Activated gamma-delta T cell treated with Interleukin-2 at 50 U/mL for 16 hours (primary cell): ENCODE data around the gene SAMMSON.

ENCODE experiments used
- DNase-seq: peaks from one replicate; pipeline ENCODE4 v3.0.0-alpha.2; 2020

Gene SAMMSON

DNA sequence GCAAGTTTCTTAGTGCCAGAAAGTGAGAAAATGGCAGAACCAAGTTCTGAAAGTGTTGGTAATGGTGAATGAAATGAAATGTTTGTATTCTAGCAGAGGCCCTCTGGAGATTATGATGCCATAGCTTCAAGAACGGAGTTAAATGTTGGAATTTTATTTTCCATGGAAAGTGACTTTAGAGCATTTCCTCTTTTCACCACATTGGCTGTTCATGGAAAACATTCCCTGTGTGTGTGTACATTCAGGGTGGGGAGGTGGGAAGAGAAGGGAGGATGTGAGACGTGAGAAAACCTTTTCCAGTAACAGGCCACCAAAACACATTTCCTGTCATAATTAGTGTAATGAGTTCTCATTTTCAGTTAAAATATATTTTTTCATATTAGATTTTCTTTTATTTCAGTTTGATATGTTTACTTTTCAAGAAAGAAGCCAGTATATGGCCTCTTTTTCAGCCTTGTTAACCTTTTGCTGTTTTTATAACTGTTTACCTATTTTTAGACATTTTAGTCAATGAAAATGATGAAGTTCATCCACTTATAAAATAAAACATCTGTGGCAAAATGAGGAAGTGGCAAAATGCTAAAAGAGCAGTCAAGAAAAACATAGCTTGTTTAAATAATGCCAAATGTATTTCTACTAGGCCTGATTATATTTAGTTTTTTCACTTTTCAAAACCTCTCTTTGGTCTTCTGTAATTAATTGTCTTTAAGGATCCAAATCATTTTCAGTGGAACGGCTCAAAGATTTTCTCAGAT lies 21.6 kb downstream of the SAMMSON start:
- no peak for DNase-seq

GRCh38 chr3:70028361-70028760 lies 28.8 kb downstream of the SAMMSON start:
- no peak for DNase-seq

DNA sequence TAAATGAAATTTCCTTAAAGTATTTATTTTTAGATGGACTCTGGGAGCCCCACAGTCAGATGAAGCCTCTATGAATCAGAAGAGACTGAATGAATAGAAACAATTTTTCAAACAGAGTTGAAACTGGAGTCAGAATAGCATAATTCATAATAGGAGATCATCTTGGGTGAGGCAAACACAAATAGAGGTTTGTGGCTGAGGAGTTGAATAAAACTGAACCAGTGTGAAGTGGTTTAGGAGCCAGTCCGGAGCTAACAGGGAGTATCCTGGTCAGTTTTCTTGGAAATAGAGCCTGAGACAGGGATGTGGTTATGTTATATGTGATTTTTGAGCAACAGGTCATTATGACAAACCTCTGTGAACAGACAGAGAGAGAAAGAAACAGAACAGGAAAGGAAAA lies 39.2 kb downstream of the SAMMSON start:
- DNase-seq = no peak

- no peak for DNase-seq
These were observed 40.9 kb downstream of the SAMMSON start for GRCh38 chr3:70040386-70040785.

DNA sequence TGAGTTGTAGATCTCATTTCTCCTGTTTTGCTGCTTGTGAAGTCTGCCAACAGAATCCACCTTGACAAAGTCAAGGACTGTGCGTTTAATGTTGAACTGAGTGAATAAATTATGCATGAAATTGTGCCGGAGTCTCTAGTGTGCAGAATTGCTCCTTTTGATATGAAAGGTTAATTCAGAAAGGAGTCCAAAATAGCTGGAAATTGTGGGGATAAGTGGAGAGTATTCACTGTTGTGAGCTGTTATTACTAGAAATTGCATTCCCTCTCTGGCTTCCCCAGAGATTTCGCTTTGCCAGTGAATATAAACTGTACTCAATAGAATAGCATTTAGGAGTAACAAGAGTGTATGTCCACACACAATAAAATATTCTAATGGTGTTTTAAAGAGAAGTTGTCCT lies 43.1 kb downstream of the SAMMSON start:
- DNase-seq = no peak

GRCh38 chr3:70049761-70050160 lies 50.2 kb downstream of the SAMMSON start:
- DNase-seq = no peak

- DNase-seq = no peak
These were observed 53.8 kb downstream of the SAMMSON start for GRCh38 chr3:70053293-70053692.

DNA sequence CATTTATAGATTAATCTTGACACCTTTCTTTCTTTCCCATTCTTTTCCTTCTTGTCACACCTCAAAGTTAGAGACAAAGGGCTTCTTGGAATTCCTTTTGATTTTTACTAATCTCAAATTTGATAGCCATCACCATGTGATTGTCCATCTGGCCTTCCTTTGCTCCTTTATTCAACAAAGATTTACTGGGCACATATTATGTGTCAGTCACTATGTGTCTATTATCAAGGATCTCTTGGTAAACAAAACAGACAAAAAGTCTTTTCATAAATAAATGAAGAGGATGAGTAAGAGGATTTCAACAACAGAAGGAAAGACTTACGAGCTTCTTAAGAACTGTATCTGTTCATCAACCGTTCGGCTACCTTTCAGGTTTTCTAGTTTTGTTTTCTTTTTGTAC lies 56.5 kb downstream of the SAMMSON start:
- DNase-seq = no peak

DNA sequence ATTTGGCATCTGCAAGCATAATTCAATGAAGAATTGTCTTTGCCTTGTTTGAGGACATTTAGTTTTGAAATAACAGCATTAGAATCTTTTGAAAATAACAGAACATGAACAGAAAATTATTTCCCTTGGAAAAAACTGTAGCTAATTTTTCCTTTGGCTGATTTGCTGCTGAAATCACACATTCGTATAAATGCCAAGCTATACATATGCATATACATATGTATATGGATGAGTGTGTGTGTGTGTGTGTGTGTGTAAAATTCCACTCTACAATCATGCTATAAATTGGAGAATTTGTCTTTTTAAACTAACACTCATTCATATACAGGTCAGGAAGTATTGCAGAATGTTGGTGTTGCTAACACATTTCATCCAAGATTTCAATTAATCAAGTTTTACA lies 57.9 kb downstream of the SAMMSON start:
- no peak for DNase-seq

GRCh38 chr3:70061096-70061495 lies 61.6 kb downstream of the SAMMSON start:
- no peak for DNase-seq

GRCh38 chr3:70064194-70064779 lies 64.8 kb downstream of the SAMMSON start:
- no peak for DNase-seq

DNA sequence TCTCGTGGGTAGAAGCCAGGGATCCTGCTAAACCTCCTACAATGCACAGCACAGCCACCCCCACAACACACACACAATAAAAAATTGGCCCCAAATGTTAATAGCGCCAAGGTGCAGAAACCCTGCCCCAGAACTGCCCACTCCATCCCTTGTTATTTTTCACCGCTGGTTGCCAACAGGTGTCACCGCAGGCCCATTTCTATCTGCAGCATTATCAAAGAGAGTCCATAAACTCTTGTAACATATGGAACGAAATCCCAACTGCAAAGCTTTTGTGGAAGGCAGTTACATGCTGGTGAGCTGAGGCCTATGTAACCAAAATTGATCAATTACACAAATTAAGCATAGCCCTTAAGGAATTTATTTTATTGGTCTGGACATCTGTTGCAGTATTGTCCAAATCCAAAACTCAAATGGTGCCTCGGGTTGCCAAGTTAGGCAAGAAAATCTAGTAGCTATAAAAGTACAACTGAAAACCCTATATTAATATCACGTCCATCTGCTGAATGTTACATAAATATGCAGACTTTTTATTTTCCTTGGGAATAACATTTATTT lies 66.2 kb downstream of the SAMMSON start:
- no peak for DNase-seq

DNA sequence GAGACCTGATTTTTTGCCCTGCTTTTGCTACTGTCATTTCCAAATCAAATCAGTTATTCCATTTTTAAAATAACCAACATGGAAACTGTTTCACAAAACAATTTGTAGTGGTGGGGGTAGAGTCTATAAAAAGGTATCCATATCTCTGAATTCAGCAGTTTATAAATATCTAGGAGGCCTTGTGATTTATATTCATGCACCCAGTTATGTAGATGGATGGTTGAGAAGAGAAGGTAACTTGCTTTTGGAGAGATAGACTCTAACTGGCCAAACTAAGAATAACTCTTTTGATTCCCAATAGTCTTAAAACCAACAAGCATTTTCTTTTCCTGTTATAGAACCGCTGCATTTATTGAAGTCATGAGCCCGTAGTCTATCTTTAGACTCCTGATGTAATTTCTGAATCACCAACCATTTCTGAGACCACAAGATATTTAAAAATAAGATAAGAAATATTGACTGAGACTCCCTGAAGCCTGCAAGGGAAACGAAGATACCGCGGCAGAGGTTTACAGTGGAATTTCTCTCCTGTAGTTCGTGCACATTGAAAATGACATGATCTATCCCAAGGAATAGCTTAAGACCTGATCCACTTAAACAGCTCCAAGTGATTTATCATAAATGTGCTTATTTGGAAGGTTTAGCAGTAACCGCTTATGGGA lies 68.5 kb downstream of the SAMMSON start:
- DNase-seq = no peak

DNA sequence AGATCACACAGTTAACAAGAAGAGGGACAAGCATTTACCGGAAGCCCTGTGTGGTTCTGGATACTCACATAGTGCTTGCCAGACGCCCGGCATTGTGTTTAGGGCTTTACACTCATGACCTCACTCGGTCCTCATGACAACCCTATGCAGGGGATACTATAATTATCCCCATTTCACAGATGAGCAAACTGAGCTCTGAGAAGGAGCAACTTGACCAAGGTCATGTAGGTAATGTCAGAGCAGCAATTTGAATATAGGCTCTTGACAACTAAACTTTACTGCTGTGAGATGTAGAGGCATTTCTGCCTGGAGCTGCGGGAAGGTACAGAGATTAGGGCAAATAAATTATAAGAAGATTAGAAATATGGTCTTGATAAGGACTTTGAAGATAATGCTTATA lies 70.0 kb downstream of the SAMMSON start:
- DNase-seq = no peak

DNA sequence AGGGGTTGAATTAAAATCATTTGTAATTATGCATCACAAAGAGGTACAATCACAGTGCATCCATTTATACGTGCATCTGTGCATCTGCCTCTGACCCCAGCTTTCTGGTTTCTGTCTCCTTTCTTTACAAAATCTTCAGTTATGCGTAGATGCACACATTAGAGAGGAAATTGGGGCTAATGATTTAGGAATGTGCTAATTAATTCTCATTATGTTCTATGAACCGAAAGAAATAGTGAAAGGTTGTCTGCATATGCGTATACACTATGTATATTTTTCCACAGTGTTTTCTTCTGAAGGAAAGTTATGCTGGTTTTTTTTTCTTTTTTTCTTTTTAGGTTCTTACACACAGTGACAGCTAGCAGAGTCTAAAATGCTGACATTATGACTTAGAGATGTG lies 71.6 kb downstream of the SAMMSON start:
- no peak for DNase-seq

GRCh38 chr3:70072180-70072579 lies 72.6 kb downstream of the SAMMSON start:
- DNase-seq = no peak

DNA sequence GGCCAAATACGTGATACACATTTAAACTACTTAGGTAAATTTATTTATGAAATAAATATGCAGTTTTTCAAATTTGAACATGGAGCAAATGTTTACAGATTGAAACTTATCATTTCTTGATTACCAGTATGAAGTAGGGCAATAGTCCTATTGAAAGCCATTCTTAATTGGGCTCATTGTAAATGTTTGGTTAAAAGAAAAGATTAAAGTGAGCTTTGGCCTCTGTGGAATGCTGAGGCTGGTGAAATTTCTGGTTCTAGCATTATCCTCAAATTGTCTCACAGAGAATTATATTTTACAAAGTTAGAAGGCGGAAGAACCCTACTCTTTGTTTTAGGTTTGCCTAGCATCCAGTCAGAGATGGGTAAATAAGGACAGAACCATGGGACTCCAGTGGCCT lies 73.2 kb downstream of the SAMMSON start:
- DNase-seq = no peak

DNA sequence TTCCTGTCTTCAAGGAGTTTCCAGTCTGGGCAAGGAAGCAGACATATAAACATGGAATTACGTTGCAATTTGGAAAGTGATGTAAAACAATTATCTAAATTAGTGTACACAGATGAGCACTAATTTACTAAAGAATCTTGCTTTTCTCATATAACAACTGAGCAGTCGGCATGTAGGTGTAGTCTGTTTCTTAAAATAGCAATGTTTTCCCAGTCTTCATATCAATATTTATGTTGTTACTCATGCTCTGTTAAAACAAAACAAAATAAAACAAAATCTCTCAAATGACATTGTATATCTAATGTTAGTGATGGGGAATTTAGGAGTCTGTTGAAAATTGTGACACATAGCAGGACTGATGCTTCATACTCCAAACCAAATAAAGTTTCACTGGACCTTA lies 75.6 kb downstream of the SAMMSON start:
- DNase-seq = no peak

DNA sequence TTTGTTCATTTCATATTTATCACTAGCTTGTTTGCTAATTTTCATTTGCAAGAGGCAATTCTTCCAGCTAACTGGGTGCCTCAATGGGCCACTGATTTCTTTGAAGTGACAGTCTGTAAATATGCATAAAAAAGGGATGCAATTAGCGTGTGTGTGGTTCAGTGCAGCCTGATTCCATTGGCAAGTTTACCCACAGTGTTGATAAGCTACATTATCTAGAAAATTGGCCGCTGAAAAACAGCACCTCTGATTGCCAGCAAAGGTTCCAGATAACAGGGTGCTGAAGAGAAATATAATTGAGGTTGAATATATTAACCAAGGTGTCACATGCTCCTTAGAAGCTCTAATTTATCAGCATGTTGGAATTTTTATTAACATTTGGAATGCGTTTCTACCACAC lies 76.9 kb downstream of the SAMMSON start:
- no peak for DNase-seq

GRCh38 chr3:70078778-70079177 lies 79.2 kb downstream of the SAMMSON start:
- no peak for DNase-seq

GRCh38 chr3:70085613-70086012 lies 86.1 kb downstream of the SAMMSON start:
- DNase-seq = no peak

- DNase-seq = no peak
These were observed 86.8 kb downstream of the SAMMSON start for GRCh38 chr3:70086336-70086735.

DNA sequence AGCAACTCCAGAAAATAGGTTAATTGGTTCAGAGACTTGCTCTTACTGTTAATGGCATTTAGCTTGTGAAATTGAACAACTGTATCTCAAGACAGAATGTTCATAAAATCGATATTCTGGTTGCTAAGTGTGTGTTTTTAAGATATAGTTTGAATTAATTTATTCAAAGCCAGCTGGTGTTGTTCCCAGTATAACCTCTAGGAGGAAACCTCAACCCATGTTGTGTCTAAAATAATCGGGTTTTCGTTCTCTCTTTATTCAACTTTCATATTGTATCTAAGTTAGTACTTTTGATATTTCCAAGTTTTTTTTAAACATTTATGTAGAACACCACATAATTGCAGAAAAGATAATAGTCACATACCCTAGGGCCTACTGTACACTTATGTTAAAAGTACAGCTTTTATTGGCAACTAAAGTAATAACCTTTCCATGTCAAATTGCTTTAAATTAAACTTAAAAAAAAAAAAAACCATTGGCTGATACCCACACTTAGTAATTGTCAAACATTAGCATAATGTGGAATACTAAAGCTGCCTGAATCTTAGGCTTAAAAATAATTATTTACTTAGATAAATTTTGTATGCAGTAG lies 90.9 kb downstream of the SAMMSON start:
- no peak for DNase-seq

DNA sequence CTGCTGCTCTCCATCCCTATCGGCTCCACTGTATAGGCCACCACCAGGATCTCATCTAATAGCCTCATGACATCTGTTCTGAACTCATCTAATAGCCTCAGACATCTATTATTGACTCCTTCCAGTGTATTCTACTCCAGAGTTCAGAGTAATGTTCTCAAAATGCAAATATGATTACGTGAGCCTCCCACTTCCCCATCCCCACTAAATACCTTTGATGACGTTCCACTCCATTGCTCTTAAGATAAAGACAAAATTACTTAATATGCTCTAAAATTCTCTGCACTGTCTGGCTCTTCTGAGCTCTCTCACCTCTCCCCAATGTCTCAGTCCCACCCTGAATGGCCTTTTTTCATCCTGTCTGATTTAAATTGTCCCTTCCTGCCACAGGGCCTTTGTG lies 94.7 kb downstream of the SAMMSON start:
- no peak for DNase-seq
